GM12878 (cell line): ENCODE measurements around the gene FAM222A. TPM values are rescaled to one million over a fixed set of nuclear protein-coding genes. Genes with fewer than 3 reads are reported as not detected.

ENCODE experiments used
- ATAC-seq: fragments of 200-7000 bp; cut with Tn5 transposase; 3 replicates; pipeline ENCODE4 v1.9.1; 2020; ENCODE audit warnings: mild to moderate bottlenecking, moderate library complexity
- BruUV-seq: library from RNA; stranded (reverse); fragments of 400-500 nt; replicated peaks from 2 replicates; lab custom pipeline; 2021; lab: Mats Ljungman, UMichigan
- CTCF ChIA-PET: fragments of 300-600 bp; sonication (Branson Sonifier 250); formaldehyde crosslinking; extraction: SDS; loops from one replicate; lab custom pipeline; 2021; ENCODE audit warnings: inconsistent platforms; lab: Yijun Ruan, JAX
- POLR2A ChIA-PET: fragments of 350-600 bp; formaldehyde crosslinking; extraction: SDS; loops from one replicate; lab custom pipeline; 2021; ENCODE audit warnings: inconsistent platforms; lab: Charles Lee
- RAD21 ChIA-PET: fragments of 300-600 bp; sonication (Branson Sonifier 250); formaldehyde crosslinking; loops from one replicate; lab custom pipeline; 2023; ENCODE audit warnings: antibody characterized with exemption; ENCODE audit not compliant: unreplicated experiment; lab: Charles Lee
- SMC1A ChIA-PET: fragments of 300-600 bp; sonication (Branson Sonifier 250); formaldehyde crosslinking; loops from one replicate; lab custom pipeline; 2023; ENCODE audit not compliant: unreplicated experiment, uncharacterized antibody; lab: Charles Lee
- DNase-seq: peaks from one replicate; pipeline ENCODE4 v3.0.0-alpha.2; 2011; ENCODE audit warnings: low read depth, low spot score
- FAIRE-seq: peaks from 3 replicates; lab custom pipeline; 2011; peaks lifted over from hg19 to GRCh38; lab: Jason Lieb, UNC
- H2AFZ ChIP-seq: 2 replicates; pipeline ENCODE4 v1.6.0; 2011; ENCODE audit warnings: low read depth, low read length, control low read depth; ENCODE audit not compliant: control insufficient read depth
- H3K27ac ChIP-seq: 2 replicates; pipeline ENCODE4 v1.5.1; 2011; ENCODE audit warnings: control low read depth; ENCODE audit not compliant: control insufficient read depth, insufficient read depth
- H3K27me3 ChIP-seq, 2 experiments: replicated peaks in 1 of 2; 2 replicates each; pipeline versions ENCODE4 v1.6.0 to v1.6.1; 2011; ENCODE audit warnings: low read length in 1 of 2; ENCODE audit not compliant: control insufficient read depth in 2 of 2, insufficient read depth in 2 of 2
- H3K36me3 ChIP-seq, 2 experiments: 2 replicates each; pipeline ENCODE4 v1.5.1; 2011; ENCODE audit warnings: low read length in 1 of 2; ENCODE audit not compliant: control insufficient read depth in 2 of 2, insufficient read depth in 2 of 2
- H3K4me1 ChIP-seq: 2 replicates; pipeline ENCODE4 v1.6.1; 2011; ENCODE audit warnings: mild to moderate bottlenecking, low read length, moderate library complexity, mixed read lengths; ENCODE audit not compliant: control insufficient read depth, insufficient read depth
- H3K4me2 ChIP-seq: 2 replicates; pipeline ENCODE4 v1.6.0; 2011; ENCODE audit warnings: control low read depth; ENCODE audit not compliant: control insufficient read depth, insufficient read depth
- H3K4me3 ChIP-seq: fragments of 200-600 bp; sonication (generic); 2 replicates; pipeline ENCODE4 v1.5.1; 2016
- H3K79me2 ChIP-seq: 2 replicates; pipeline ENCODE4 v1.6.0; 2011; ENCODE audit warnings: low read length; ENCODE audit not compliant: control insufficient read depth, insufficient read depth
- H3K9ac ChIP-seq: 2 replicates; pipeline ENCODE4 v1.8.0; 2011; ENCODE audit warnings: low read length, control low read depth, mixed read lengths; ENCODE audit not compliant: control insufficient read depth, insufficient read depth
- H3K9me3 ChIP-seq: replicated peaks from 3 replicates; pipeline ENCODE4 v1.5.1; 2011; ENCODE audit warnings: mild to moderate bottlenecking, low read length; ENCODE audit not compliant: control insufficient read depth, insufficient read depth
- H4K20me1 ChIP-seq: 2 replicates; pipeline ENCODE4 v1.6.0; 2011; ENCODE audit not compliant: control insufficient read depth, insufficient read depth
- ASH2L ChIP-seq: fragments of 300-600, 200-600 bp; sonication (generic); IDR thresholded peaks from 2 replicates; pipeline ENCODE4 v1.6.1; 2017; ENCODE audit warnings: low read depth, mild to moderate bottlenecking, borderline replicate concordance
- CEBPB ChIP-seq, 2 experiments: fragments of 150-350 bp in 1 of 2; IDR thresholded peaks; 2 replicates each; pipeline ENCODE4 v1.6.1; 2012 to 2014; ENCODE audit warnings: low read depth in 2 of 2, low read length in 2 of 2, borderline replicate concordance in 1 of 2, inconsistent platforms in 1 of 2
- CREB1 ChIP-seq: IDR thresholded peaks from 2 replicates; pipeline ENCODE4 v1.6.1; 2012; ENCODE audit warnings: low read depth, mild to moderate bottlenecking, inconsistent platforms
- FOXK2 ChIP-seq: fragments of 450-650 bp; IDR thresholded peaks from 2 replicates; pipeline ENCODE4 v1.6.1; 2017; ENCODE audit warnings: mild to moderate bottlenecking, moderate library complexity
- FOXM1 ChIP-seq: IDR thresholded peaks from 2 replicates; pipeline ENCODE4 v1.6.1; 2012; ENCODE audit warnings: low read depth, mild to moderate bottlenecking, inconsistent platforms, low read length, moderate library complexity
- GABPA ChIP-seq: IDR thresholded peaks from 2 replicates; pipeline ENCODE4 v1.6.1; 2014; ENCODE audit warnings: antibody characterized with exemption, low read depth, mild to moderate bottlenecking, inconsistent platforms
- MTA3 ChIP-seq: IDR thresholded peaks from 2 replicates; pipeline ENCODE4 v1.6.1; 2012; ENCODE audit warnings: low read length, inconsistent platforms, borderline replicate concordance
- POLR2AphosphoS2 ChIP-seq: IDR thresholded peaks from 2 replicates; pipeline ENCODE4 v1.6.1; 2011; ENCODE audit warnings: low read depth, mild to moderate bottlenecking, low read length, improper control_type of control experiment, moderate library complexity
- POU2F2 ChIP-seq: IDR thresholded peaks from 3 replicates; pipeline ENCODE4 v1.6.1; 2011; ENCODE audit warnings: low read depth, mild to moderate bottlenecking, low read length, borderline replicate concordance
- RB1 ChIP-seq: fragments of 450-650 bp; formaldehyde crosslinking; IDR thresholded peaks from 2 replicates; pipeline ENCODE4 v1.6.1; 2017; ENCODE audit warnings: mild to moderate bottlenecking, borderline replicate concordance
- TAF1 ChIP-seq: IDR thresholded peaks from 2 replicates; pipeline ENCODE4 v1.6.1; 2011; ENCODE audit warnings: mild to moderate bottlenecking, low read depth, low read length, borderline replicate concordance
- TCF7 ChIP-seq: IDR thresholded peaks from 2 replicates; pipeline ENCODE4 v1.6.1; 2014; ENCODE audit warnings: antibody characterized with exemption, borderline replicate concordance
- YBX1 ChIP-seq: fragments of 450-650 bp; IDR thresholded peaks from 2 replicates; pipeline ENCODE4 v1.6.1; 2016; ENCODE audit warnings: antibody characterized with exemption
- ZNF207 ChIP-seq: fragments of 450-650 bp; IDR thresholded peaks from 2 replicates; pipeline ENCODE4 v1.6.1; 2014; ENCODE audit warnings: antibody characterized with exemption, mild to moderate bottlenecking, borderline replicate concordance
- ZSCAN29 ChIP-seq: fragments of 450-650 bp; IDR thresholded peaks from 2 replicates; pipeline ENCODE4 v1.6.1; 2017; ENCODE audit warnings: mild to moderate bottlenecking, moderate library complexity
- WGBS: methylation state at CpG from one replicate; pipeline ENCODE4 v1.1.6; 2016; ENCODE audit warnings: low lambda C conversion rate; ENCODE audit not compliant: insufficient replicate concordance, insufficient coverage; ENCODE audit errors: missing lambda C conversion rate; 5-methylcytosine and 5-hydroxymethylcytosine counted together
- in situ Hi-C: fragments of 300-500 bp; cut with MboI; formaldehyde crosslinking; loops from 9 replicates; pipeline ENCODE4 v1.14.3; 2018; ENCODE audit warnings: mixed read lengths
- intact Hi-C: fragments of 100-400 bp; cut with micrococcal nuclease; formaldehyde crosslinking; loops from one replicate; pipeline ENCODE4 v1.14.2; 2022; ENCODE audit not compliant: unreplicated experiment
- polyA plus RNA-seq, 11 experiments: library from polyadenylated mRNA; depleted of rRNA in 4 of 11; unstranded in 6 of 11; stranded (reverse) in 5 of 11; fragments of >200 nt; fragmentation: Nextera tagmentation in 4 of 11; fragmentation: Illumina TruSeq in 1 of 11; extraction: Ambion mirVana in 4 of 11; extraction: Trizol in 1 of 11; gene quantifications; 1 replicate in 1 of 11; 2 replicates in 10 of 11; pipeline versions ENCODE4 v1.2.1 to v1.2.3, GENCODE V29; 2011 to 2016; ENCODE audit warnings: inconsistent platforms in 2 of 11, missing spikeins in 2 of 11, low read depth in 1 of 11
- total RNA-seq, 4 experiments: library from RNA; depleted of rRNA in 3 of 4; stranded (reverse); fragments of >200 nt in 3 of 4; fragmentation: Illumina TruSeq in 1 of 4; extraction: Trizol in 1 of 4; gene quantifications; 2 replicates each; pipeline versions ENCODE4 v1.2.1 to v1.2.3, GENCODE V29; 2013 to 2021
- TF ChIP-seq, protein P1 (sequence below): fragments of 150-350 bp; IDR thresholded peaks from 2 replicates; pipeline ENCODE4 v1.6.1; 2016; ENCODE audit warnings: low read depth, low read length
- TF ChIP-seq, protein P2 (sequence below): fragments of 450-650 bp; IDR thresholded peaks from 2 replicates; pipeline ENCODE4 v1.6.1; 2017; ENCODE audit warnings: borderline replicate concordance
- TF ChIP-seq, protein P3 (sequence below): fragments of 450-650 bp; IDR thresholded peaks from 2 replicates; pipeline ENCODE4 v1.6.1; 2014; ENCODE audit warnings: mild to moderate bottlenecking
- TF ChIP-seq, protein P4 (sequence below): IDR thresholded peaks from 2 replicates; pipeline ENCODE4 v1.6.1; 2011; ENCODE audit warnings: low read depth, low read length, improper control_type of control experiment, borderline replicate concordance

The FAM222A gene
- total and polyA plus RNA-seq, 10 of the 15 experiments (the other 5 are each of a cell fraction or from before 2014, with no cell fraction given): 0.04 to 0.49 (median 0.14) TPM; not detected in 3

DNA sequence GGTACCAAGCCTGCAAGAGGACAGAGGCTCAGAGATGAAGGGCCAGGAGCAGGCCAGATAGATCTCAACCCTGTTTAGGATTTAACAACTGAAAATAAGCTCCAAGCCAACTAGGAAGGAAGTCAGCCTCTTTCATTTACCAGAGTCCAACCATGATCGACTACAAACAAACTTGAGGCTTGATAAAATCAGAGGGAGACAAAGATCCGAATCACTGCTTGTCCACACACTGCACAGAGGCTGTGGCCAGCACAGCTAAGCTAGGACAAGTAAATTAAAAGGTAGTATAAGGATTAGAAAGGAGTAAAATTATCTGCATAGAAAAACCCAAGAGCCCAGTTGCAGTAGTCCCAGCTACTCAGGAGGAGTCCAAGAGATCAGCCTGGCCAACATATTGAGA is 40.3 kb downstream of the FAM222A start (continued):
- TF ChIP-seq, protein P1, sequence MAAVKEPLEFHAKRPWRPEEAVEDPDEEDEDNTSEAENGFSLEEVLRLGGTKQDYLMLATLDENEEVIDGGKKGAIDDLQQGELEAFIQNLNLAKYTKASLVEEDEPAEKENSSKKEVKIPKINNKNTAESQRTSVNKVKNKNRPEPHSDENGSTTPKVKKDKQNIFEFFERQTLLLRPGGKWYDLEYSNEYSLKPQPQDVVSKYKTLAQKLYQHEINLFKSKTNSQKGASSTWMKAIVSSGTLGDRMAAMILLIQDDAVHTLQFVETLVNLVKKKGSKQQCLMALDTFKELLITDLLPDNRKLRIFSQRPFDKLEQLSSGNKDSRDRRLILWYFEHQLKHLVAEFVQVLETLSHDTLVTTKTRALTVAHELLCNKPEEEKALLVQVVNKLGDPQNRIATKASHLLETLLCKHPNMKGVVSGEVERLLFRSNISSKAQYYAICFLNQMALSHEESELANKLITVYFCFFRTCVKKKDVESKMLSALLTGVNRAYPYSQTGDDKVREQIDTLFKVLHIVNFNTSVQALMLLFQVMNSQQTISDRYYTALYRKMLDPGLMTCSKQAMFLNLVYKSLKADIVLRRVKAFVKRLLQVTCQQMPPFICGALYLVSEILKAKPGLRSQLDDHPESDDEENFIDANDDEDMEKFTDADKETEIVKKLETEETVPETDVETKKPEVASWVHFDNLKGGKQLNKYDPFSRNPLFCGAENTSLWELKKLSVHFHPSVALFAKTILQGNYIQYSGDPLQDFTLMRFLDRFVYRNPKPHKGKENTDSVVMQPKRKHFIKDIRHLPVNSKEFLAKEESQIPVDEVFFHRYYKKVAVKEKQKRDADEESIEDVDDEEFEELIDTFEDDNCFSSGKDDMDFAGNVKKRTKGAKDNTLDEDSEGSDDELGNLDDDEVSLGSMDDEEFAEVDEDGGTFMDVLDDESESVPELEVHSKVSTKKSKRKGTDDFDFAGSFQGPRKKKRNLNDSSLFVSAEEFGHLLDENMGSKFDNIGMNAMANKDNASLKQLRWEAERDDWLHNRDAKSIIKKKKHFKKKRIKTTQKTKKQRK: no peak
- no peak for TF ChIP-seq FOXK2
- TF ChIP-seq YBX1: no peak
- no peak for TF ChIP-seq CEBPB (IDR thresholded peaks at IDR 0.05; ENCODE audit: borderline replicate concordance in 1 of 2, low read depth in 2 of 2, low read length in 2 of 2)
- TF ChIP-seq POLR2AphosphoS2: no peak
- TF ChIP-seq GABPA: no peak
- TF ChIP-seq ZSCAN29: no peak
- no peak for TF ChIP-seq POU2F2
- no peak for TF ChIP-seq MTA3
- TF ChIP-seq ASH2L: no peak

DNA sequence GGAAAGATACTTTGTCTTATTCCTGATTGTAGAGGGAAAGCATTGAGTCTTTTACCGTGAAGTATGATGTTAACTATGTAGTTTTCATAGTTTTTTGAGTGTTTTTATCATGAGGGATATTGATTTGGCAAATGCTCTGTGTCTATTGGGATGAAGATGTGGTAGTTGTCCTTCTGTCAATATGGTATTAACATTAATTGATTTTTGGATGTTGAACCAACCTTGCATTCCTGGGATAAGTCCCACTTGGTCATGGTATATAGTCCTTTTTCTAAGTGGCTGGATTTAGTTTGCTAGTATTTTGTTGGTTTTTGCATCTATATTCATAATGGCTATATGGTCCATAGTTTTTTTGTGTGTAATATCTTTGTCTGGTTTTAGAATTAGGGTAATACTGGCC is 42.8 kb downstream of the FAM222A start:
- SMC1A ChIA-PET: no interaction called here
- FAIRE-seq (no peak), ATAC-seq (no peak)
- CTCF ChIA-PET: no interaction called here
- Histone ChIP-seq H3K27me3 (no peaks in the 10 kb centered on the region), H2AFZ (no peak overlapping the region), H4K20me1 (no peaks in the 10 kb centered on the region), H3K4me3 (no peak overlapping the region)
- in situ Hi-C loops: no loop called here
- 13% methylated on average over 1 of the region's 1 CpG for WGBS
- TF ChIP-seq, protein P2, sequence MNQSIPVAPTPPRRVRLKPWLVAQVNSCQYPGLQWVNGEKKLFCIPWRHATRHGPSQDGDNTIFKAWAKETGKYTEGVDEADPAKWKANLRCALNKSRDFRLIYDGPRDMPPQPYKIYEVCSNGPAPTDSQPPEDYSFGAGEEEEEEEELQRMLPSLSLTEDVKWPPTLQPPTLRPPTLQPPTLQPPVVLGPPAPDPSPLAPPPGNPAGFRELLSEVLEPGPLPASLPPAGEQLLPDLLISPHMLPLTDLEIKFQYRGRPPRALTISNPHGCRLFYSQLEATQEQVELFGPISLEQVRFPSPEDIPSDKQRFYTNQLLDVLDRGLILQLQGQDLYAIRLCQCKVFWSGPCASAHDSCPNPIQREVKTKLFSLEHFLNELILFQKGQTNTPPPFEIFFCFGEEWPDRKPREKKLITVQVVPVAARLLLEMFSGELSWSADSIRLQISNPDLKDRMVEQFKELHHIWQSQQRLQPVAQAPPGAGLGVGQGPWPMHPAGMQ: no peak
- TF ChIP-seq, protein P3, sequence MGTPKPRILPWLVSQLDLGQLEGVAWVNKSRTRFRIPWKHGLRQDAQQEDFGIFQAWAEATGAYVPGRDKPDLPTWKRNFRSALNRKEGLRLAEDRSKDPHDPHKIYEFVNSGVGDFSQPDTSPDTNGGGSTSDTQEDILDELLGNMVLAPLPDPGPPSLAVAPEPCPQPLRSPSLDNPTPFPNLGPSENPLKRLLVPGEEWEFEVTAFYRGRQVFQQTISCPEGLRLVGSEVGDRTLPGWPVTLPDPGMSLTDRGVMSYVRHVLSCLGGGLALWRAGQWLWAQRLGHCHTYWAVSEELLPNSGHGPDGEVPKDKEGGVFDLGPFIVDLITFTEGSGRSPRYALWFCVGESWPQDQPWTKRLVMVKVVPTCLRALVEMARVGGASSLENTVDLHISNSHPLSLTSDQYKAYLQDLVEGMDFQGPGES: no peak
- TF ChIP-seq TCF7 (no peak), FOXM1 (no peak), ZNF207 (no peak), CREB1 (no peak), RB1 (no peak), TAF1 (no peak)
- TF ChIP-seq, protein P4, sequence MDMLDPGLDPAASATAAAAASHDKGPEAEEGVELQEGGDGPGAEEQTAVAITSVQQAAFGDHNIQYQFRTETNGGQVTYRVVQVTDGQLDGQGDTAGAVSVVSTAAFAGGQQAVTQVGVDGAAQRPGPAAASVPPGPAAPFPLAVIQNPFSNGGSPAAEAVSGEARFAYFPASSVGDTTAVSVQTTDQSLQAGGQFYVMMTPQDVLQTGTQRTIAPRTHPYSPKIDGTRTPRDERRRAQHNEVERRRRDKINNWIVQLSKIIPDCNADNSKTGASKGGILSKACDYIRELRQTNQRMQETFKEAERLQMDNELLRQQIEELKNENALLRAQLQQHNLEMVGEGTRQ: no peak
- TF ChIP-seq, all 136 proteins: peak for 0
- no peak overlapping the region for H3K9ac ChIP-seq
- H3K4me1 ChIP-seq: no peaks in the 10 kb centered on the region
- H3K9me3 ChIP-seq: no peaks in the 10 kb centered on the region; the same call in 2 of the 3 replicates
- no peak overlapping the region for H3K4me2 ChIP-seq
- ChIA-PET RAD21 (no interaction called here), POLR2A (no interaction called here)
- intact Hi-C loops: no loop called here
- H3K27ac ChIP-seq: no peak overlapping the region
- no peaks in the 10 kb centered on the region for H3K79me2 ChIP-seq
- no peaks in the 10 kb centered on the region for H3K36me3 ChIP-seq
- no TSS peak for BruUV-seq
- no peak for DNase-seq
